HG03039 (cell line): ENCODE results near the gene FOXD4L6.
"Not testable (repeated sequence)": the region's sequence is repeated elsewhere in the genome, so short reads cannot be mapped to it uniquely, and the experiment has no call there.

Source experiments
- ATAC-seq: cut with Tn5 transposase; IDR thresholded peaks from one replicate; pipeline ENCODE4 v1.9.1; 2021; ENCODE audit warnings: mild to moderate bottlenecking, moderate library complexity; ENCODE audit not compliant: unreplicated experiment

FOXD4L6 gene

GRCh38 chr9:41128581-41128980 is at the start of gene FOXD4L6:
FOXD4L6 (minus strand) TSS chr9:41128681; CDS start chr9:41128383, 298 bp downstream.
- not testable (repeated sequence) for ATAC-seq

GRCh38 chr9:41174994-41175393 is 46.5 kb upstream of the FOXD4L6 start:
- ATAC-seq: not testable (repeated sequence)

- ATAC-seq: not testable (repeated sequence)
Measured at GRCh38 chr9:41150116-41150515, 21.6 kb upstream of the FOXD4L6 start.

- not testable (repeated sequence) for ATAC-seq
Measured at GRCh38 chr9:41141878-41142277, 13.4 kb upstream of the FOXD4L6 start.

- not testable (repeated sequence) for ATAC-seq
Measured at GRCh38 chr9:41126746-41127446, 1.6 kb downstream of the FOXD4L6 start.

- ATAC-seq: not testable (repeated sequence)
Measured at GRCh38 chr9:41125936-41126335, 2.5 kb downstream of the FOXD4L6 start.

GRCh38 chr9:41125109-41125658 is 3.3 kb downstream of the FOXD4L6 start:
- ATAC-seq: not testable (repeated sequence)

- ATAC-seq: not testable (repeated sequence)
Measured at GRCh38 chr9:41124250-41125108, 4.0 kb downstream of the FOXD4L6 start.

GRCh38 chr9:41123812-41124211 is 4.7 kb downstream of the FOXD4L6 start:
- not testable (repeated sequence) for ATAC-seq

GRCh38 chr9:41123396-41123795 is 5.1 kb downstream of the FOXD4L6 start:
- not testable (repeated sequence) for ATAC-seq

GRCh38 chr9:41120696-41121095 is 7.8 kb downstream of the FOXD4L6 start:
- ATAC-seq: not testable (repeated sequence)

GRCh38 chr9:41119719-41120118 is 8.8 kb downstream of the FOXD4L6 start:
- not testable (repeated sequence) for ATAC-seq

- ATAC-seq: not testable (repeated sequence)
Measured at GRCh38 chr9:41119311-41119710, 9.2 kb downstream of the FOXD4L6 start.

- ATAC-seq: not testable (repeated sequence)
Measured at GRCh38 chr9:41113348-41113747, 15.1 kb downstream of the FOXD4L6 start.

- not testable (repeated sequence) for ATAC-seq
Measured at GRCh38 chr9:41111414-41111813, 17.1 kb downstream of the FOXD4L6 start.

- ATAC-seq: not testable (repeated sequence)
Measured at GRCh38 chr9:41110913-41111312, 17.6 kb downstream of the FOXD4L6 start.

- not testable (repeated sequence) for ATAC-seq
Measured at GRCh38 chr9:41109253-41109652, 19.2 kb downstream of the FOXD4L6 start.

GRCh38 chr9:41108816-41109215 is 19.7 kb downstream of the FOXD4L6 start:
- ATAC-seq: not testable (repeated sequence)

- not testable (repeated sequence) for ATAC-seq
Measured at GRCh38 chr9:41106472-41107116, 21.9 kb downstream of the FOXD4L6 start.

GRCh38 chr9:41105557-41106253 is 22.8 kb downstream of the FOXD4L6 start:
- not testable (repeated sequence) for ATAC-seq
